Immature natural killer cell (primary cell): ENCODE data around the gene PEX14. TPM values are rescaled to one million over a fixed set of nuclear protein-coding genes. Genes with fewer than 3 reads are reported as not detected.

Experiments used
- DNase-seq, 3 donors: peaks; one replicate each; pipeline ENCODE4 v3.0.0; 2022; ENCODE audit warnings: mixed read lengths in 1 of 3
- H3K27ac Mint-ChIP-seq, 6 donors: one replicate each; pipeline ENCODE4 v1.8.0; 2020; ENCODE audit warnings: mixed read lengths in 6 of 6, mild to moderate bottlenecking in 5 of 6, inconsistent platforms in 4 of 6, moderate library complexity in 3 of 6
- H3K27me3 Mint-ChIP-seq, 3 donors: one replicate each; pipeline ENCODE4 v1.8.0; 2020 to 2021; ENCODE audit warnings: low read depth in 3 of 3, mild to moderate bottlenecking in 3 of 3, mixed read lengths in 3 of 3, moderate library complexity in 3 of 3, inconsistent platforms in 1 of 3
- H3K36me3 Mint-ChIP-seq, 3 donors: one replicate each; pipeline ENCODE4 v1.8.0; 2020; ENCODE audit warnings: mixed read lengths in 3 of 3, inconsistent platforms in 2 of 3, mild to moderate bottlenecking in 2 of 3
- H3K4me1 Mint-ChIP-seq, 2 donors: one replicate each; pipeline ENCODE4 v1.8.0; 2020; ENCODE audit warnings: inconsistent platforms in 2 of 2, mild to moderate bottlenecking in 2 of 2, mixed read lengths in 2 of 2, moderate library complexity in 1 of 2
- H3K4me3 Mint-ChIP-seq, 5 donors: one replicate each; pipeline ENCODE4 v1.8.0; 2020; ENCODE audit warnings: mild to moderate bottlenecking in 5 of 5, mixed read lengths in 5 of 5, inconsistent platforms in 3 of 5, moderate library complexity in 3 of 5
- H3K9me3 Mint-ChIP-seq, 6 donors: one replicate each; pipeline ENCODE4 v1.8.0; 2020; ENCODE audit warnings: mild to moderate bottlenecking in 6 of 6, mixed read lengths in 6 of 6, inconsistent platforms in 4 of 6, moderate library complexity in 3 of 6
- polyA plus RNA-seq, 3 donors: library from polyadenylated mRNA; unstranded; fragments of 300-500 nt; fragmentation: Illumina TruSeq; gene quantifications; one replicate each; pipeline ENCODE4 v1.2.3, GENCODE V29; 2021

Gene PEX14
- polyA plus RNA-seq, 3 donors from 2014 or later = 2.0 to 7.5 (median 4.1) TPM

DNA sequence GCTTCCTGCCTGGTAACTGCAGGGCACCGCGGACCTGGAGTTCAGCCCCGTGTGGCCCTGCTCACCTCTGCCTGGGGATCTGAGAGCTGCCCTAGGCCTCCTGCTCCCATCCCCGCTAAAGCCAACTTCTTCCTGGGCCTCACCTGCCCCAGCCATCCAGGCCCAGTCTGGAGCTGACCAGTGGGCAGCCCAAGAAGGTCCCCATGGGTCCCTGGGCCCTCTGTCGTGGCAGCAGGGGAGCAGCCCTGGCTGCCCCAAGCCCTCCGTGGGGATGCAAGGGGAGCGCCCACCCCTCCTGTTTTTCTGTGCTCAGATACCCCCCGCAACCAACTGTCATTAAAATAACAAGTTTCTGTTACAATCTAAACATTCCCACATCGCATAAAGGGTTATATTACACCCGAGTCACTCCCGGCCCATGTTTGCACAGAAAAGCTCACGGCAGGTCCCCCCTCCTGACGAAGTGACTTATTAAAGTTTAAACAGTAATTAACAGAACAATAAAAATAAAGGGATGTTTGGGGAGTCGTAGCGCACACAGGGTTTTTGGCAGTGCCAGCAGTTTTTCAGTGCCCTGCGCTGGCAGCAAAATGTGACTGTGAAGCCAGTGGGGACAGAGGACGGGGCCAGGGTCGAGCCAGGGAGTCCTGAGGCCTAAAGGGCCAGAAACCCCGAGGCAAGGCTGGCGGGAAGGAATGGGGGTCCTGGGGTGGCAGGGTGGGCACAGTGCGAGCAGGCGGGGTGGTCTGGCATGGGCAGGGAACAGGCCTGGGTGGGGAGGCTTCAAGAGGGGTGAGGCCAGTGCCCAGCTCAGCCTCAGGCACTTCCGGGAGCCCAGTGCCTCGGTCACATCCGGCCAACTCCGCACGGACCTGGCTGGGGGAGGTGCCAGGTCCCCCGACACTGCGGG is 200.2 kb downstream of the PEX14 start:
- H3K9me3 Mint-ChIP-seq = peaks cover 0 to 2% (median 0%) of the 10 kb centered on the region in 6 donors

DNA sequence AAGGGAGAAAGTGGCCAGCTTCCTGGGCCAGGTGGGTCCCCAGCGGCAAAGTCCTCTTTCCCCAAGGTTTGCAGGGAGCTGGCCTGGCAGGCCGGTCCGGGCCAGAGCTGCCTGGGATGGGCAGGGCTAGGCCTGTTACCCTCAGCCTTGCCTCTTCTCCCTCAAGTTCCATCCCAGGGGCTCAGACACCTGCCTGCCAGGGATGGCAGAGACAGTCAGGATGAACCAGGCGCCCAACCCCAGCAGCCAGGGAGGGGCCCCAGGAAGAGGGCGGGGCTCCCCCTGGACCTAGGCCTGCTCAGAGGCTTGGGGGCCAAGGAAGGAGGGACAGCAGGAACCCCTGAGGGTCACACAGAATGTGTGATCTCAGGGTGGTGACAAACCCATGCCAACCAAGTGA is 201.1 kb downstream of the PEX14 start:
- Mint-ChIP-seq H3K36me3 (no peaks in the 10 kb centered on the region), H3K27me3 (peaks cover 0 to 6% (median 5%) of the 10 kb centered on the region in 3 donors), H3K27ac (no peak overlapping the region), H3K4me3 (no peak overlapping the region), H3K4me1 (peaks cover 24 to 26% of the 10 kb centered on the region in 2 donors), H3K9me3 (peaks cover 0 to 2% (median 0%) of the 10 kb centered on the region in 6 donors)
- DNase-seq = no peak

More for the DNA sequence above, 200.2 kb downstream of the PEX14 start:
- no peak for DNase-seq
- Mint-ChIP-seq H3K4me1 (peaks cover 24 to 28% of the 10 kb centered on the region in 2 donors), H3K27me3 (peaks cover 0 to 6% (median 5%) of the 10 kb centered on the region in 3 donors), H3K4me3 (no peak overlapping the region), H3K27ac (no peak overlapping the region), H3K36me3 (no peaks in the 10 kb centered on the region)

DNA sequence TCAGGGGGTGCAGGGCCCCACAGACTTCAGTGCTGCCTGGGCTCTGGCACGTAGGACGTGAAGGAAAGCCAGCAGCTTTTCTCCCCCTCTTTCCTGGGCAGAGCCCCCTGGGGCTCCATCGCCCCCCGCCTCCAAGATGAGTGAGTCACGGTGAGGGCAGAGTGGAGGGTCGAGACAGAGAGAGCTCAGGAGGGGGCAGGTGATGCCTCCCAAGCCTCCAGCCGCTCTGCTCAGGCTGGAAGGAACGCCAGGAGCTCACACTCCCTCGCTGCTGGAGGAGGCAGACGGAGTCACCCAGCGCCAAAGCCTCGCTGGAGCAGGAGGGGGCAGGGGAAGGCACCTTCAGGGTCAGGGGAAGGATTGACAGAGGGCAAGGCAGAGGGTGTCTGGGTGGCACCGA is 202.2 kb downstream of the PEX14 start:
- Mint-ChIP-seq H3K27ac (no peak overlapping the region), H3K4me3 (no peak overlapping the region), H3K4me1 (peaks cover 28 to 31% of the 10 kb centered on the region in 2 donors), H3K36me3 (no peaks in the 10 kb centered on the region), H3K27me3 (peaks cover 0 to 9% (median 5%) of the 10 kb centered on the region in 3 donors), H3K9me3 (peaks cover 0 to 2% (median 0%) of the 10 kb centered on the region in 6 donors)
- no peak for DNase-seq

DNA sequence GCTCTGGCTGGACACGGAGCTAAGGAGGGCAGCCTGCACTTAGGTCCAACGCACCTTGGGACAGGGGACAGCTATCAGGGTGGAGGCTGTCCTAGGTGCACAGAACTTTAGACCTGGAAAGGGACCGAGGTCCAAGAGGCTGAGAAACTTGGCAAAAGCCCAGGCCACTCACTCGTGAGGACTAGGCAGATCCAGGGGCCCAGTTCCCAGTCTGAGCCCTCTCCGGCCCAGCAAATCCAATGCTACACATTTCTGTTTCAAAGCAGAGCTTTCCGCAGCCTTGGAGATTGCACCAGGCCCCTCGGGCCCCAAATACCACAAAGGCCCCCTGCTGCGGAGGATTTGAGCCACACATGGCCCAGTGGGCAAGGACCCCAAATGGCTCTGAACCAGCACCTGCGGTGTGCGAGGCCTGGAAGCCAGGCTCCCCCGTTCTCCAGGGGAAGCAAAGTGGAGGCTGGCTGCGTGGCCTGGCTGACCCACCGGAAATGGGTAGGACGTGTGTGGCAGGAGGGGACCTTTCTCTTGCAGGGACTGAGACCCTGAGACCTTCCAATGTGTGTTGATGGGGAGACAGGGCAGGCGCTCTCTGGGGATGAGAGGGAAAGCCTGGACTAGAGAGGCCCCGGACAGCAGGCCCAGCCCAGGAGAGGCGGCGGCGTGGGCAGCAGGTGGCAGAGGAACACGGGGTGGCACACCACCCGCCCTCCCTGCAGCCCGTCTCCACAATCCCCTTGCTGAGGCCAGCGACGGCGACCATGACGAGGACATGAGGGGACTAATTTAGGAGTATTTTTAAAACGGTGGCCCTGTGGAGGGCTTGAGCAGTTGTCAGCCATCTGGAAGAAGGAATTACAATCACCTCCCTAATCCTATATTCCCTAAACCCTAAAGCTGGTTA is 203.0 kb downstream of the PEX14 start:
- peak overlapping the region in 1 of 6 donors; percentile 50 for H3K27ac Mint-ChIP-seq
- H3K4me3 Mint-ChIP-seq = no peak overlapping the region
- H3K9me3 Mint-ChIP-seq = peaks cover 0 to 2% (median 0%) of the 10 kb centered on the region in 6 donors
- no peak for DNase-seq
- peaks cover 31% of the 10 kb centered on the region in 2 donors for H3K4me1 Mint-ChIP-seq
- no peaks in the 10 kb centered on the region for H3K36me3 Mint-ChIP-seq
- peaks cover 0 to 9% (median 3%) of the 10 kb centered on the region in 3 donors for H3K27me3 Mint-ChIP-seq

DNA sequence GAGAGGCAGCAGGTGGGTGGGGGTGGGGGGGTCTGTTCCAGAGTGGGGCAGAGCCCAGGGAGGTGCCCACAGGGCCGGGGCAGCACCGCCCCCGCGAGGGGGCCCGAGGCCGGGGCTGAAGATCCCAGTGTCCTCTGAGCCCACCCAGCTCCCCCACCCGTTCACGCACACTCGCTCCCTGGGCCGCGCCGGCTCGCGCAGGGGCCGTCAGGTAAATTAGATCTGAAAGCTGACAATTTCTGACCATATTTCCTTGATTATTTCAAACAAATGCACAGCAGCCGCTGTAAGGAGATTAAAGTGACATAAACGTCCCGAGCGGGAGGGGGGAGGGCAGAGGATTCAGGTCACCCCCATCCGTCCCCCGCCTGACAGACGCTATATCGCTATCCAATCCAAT is 203.7 kb downstream of the PEX14 start:
- Mint-ChIP-seq H3K4me3 (no peak overlapping the region), H3K27ac (peak overlapping the region in 1 of 6 donors; percentile 16)

DNA sequence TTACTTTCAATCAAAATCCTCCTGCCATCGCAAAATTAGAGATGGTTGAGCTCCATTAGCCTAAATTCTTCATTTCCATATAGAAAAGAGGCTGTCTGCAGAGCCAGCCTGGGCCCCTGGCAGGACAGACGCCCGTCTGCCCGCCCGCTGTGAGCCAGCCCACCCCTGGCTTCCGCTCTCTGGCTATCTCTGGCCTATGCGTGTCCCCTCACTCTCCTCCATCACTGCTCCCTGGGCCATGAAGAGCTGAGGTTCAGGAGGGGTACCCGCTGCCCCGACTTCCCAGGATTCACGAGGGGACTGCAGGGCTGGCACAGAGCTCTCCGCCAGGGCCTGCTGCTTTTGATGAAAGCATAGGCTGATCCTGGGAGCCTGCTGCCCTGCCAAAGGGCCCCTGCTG is 204.1 kb downstream of the PEX14 start:
- Mint-ChIP-seq H3K27ac (peak overlapping the region in 1 of 6 donors; percentile 16), H3K36me3 (no peaks in the 10 kb centered on the region), H3K27me3 (peaks cover 0 to 9% (median 3%) of the 10 kb centered on the region in 3 donors), H3K4me3 (no peak overlapping the region), H3K4me1 (peaks cover 38 to 41% of the 10 kb centered on the region in 2 donors), H3K9me3 (peaks cover 0 to 2% (median 0%) of the 10 kb centered on the region in 6 donors)
- no peak for DNase-seq

More for the DNA sequence above, 203.7 kb downstream of the PEX14 start:
- Mint-ChIP-seq H3K27me3 (peaks cover 0 to 6% (median 3%) of the 10 kb centered on the region in 3 donors), H3K36me3 (no peaks in the 10 kb centered on the region), H3K9me3 (peaks cover 0 to 2% (median 0%) of the 10 kb centered on the region in 6 donors), H3K4me1 (peaks cover 35 to 37% of the 10 kb centered on the region in 2 donors)
- no peak for DNase-seq

DNA sequence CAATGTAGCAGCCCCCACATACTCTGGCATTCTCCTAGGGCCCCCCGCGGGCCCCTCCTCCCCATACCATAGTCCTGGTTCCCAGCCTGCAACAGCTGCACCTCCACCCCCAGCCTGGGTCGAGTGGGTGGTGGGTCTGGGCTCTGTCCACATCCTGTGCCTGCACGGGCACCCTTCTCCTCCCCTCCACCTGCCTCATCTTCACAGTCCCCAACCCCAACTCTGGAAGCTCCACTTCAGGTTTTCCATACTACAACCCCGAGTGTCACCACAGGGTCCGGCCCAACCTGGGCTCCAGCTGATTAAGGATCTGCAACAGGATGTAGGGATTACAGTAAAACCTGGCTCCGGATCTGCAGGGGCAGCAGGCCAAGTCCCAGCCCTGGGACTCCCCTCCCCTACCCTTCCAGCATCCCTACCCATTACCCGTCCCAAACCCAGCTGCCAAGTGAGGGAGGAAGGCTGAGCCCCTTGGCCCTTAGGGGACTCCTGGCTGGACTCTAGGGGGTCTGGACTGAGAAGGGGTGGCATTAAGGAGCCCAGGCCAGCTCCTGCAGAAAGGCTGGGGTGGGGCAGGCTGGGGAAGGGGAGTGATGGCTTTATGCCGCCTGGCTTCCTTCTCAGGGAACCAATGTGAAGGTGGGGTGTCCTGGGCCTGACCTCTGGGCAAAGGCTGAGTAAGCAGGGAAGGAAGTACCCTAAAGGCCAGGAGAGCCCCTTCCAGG is 204.9 kb downstream of the PEX14 start:
- Mint-ChIP-seq H3K27ac (peak overlapping the region in 1 of 6 donors; percentile 70), H3K9me3 (peaks cover 0 to 2% (median 0%) of the 10 kb centered on the region in 6 donors), H3K4me1 (peaks cover 39 to 41% of the 10 kb centered on the region in 2 donors), H3K4me3 (no peak overlapping the region), H3K27me3 (peaks cover 0 to 9% (median 3%) of the 10 kb centered on the region in 3 donors), H3K36me3 (no peaks in the 10 kb centered on the region)
- no peak for DNase-seq

Other genes with a start within 250 kb of the PEX14 start
- 10 to 100 TPM; 43.9 to 51.3 (median 44.8) TPM for gene PGD, start 75.9 kb upstream of the PEX14 start, polyA plus RNA-seq
- gene CENPS, start 44.5 kb upstream of the PEX14 start, polyA plus RNA-seq = 10 to 100 TPM in 1 of 3 donors, 1 to 10 TPM in 2; 7.8 to 12.1 (median 8.1) TPM
- not detected for gene CORT, start 24.9 kb upstream of the PEX14 start, polyA plus RNA-seq
- gene DFFA, start 2.4 kb upstream of the PEX14 start, polyA plus RNA-seq = 10 to 100 TPM; 24.9 to 37.6 (median 28.6) TPM